B cell (primary cell): Measurements from ENCODE around the gene CHKA. TPM values are rescaled to one million over a fixed set of nuclear protein-coding genes. Genes with fewer than 3 reads are reported as not detected.
A peak's percentile ranks its signal among the peaks of the same experiment; 100 is the strongest.

Source experiments
- ATAC-seq: fragments of 200-7000 bp; cut with Tn5 transposase; one replicate; pipeline ENCODE4 v1.10.0; 2021; ENCODE audit warnings: low read depth, mild to moderate bottlenecking, moderate number of reproducible peaks, moderate library complexity
- CTCF ChIA-PET: fragments of 350-600 bp; sonication (Branson Sonifier 250); formaldehyde crosslinking; loops from one replicate; lab custom pipeline; 2021; ENCODE audit warnings: antibody characterized with exemption, inconsistent platforms; lab: Charles Lee
- POLR2A ChIA-PET: fragments of 350-600 bp; sonication (Branson Sonifier 250); formaldehyde crosslinking; loops from one replicate; lab custom pipeline; 2021; ENCODE audit warnings: antibody characterized with exemption; lab: Charles Lee
- DNase-seq: peaks from one replicate; pipeline ENCODE4 v3.0.0; 2013
- H2AFZ ChIP-seq: 2 replicates; pipeline ENCODE4 v1.6.1; 2012; ENCODE audit warnings: mild to moderate bottlenecking, low read depth, low read length; ENCODE audit not compliant: insufficient read depth, poor library complexity, severe bottlenecking
- H3K27ac ChIP-seq, 2 donors: 1 replicate in 1 of 2; 2 replicates in 1 of 2; pipeline ENCODE4 v1.5.1; 2012 to 2013; ENCODE audit warnings: low read length in 2 of 2, mild to moderate bottlenecking in 2 of 2, moderate library complexity in 1 of 2
- H3K27me3 ChIP-seq, 4 experiments: fragments of 200-600 bp in 1 of 4; sonication (generic) in 1 of 4; replicated peaks in 1 of 4; 1 replicate in 2 of 4; 2 replicates in 2 of 4; pipeline versions ENCODE4 v1.6.1 to v1.7.0; 2013 to 2016; ENCODE audit warnings: low read length in 3 of 4, mild to moderate bottlenecking in 2 of 4, mixed read lengths in 1 of 4, moderate library complexity in 1 of 4; ENCODE audit not compliant: insufficient read depth in 4 of 4, control insufficient read depth in 3 of 4; ENCODE audit errors: control extremely low read depth in 1 of 4
- H3K36me3 ChIP-seq, 2 experiments: replicated peaks in 1 of 2; 1 replicate in 1 of 2; 2 replicates in 1 of 2; pipeline versions ENCODE4 v1.6.1 to v1.7.1; 2013; ENCODE audit warnings: low read length in 1 of 2; ENCODE audit not compliant: insufficient read depth in 2 of 2, control insufficient read depth in 1 of 2; ENCODE audit errors: control extremely low read depth in 1 of 2, extremely low read depth in 1 of 2
- H3K4me1 ChIP-seq, 2 donors: fragments of 200-600 bp in 1 of 2; sonication (generic) in 1 of 2; 1 replicate in 1 of 2; 2 replicates in 1 of 2; pipeline versions ENCODE4 v1.5.1 to v1.6.1; 2013 to 2017; ENCODE audit warnings: low read length in 2 of 2; ENCODE audit not compliant: control insufficient read depth in 2 of 2, insufficient read depth in 2 of 2
- H3K4me2 ChIP-seq: replicated peaks from 2 replicates; pipeline ENCODE3; 2012; ENCODE audit warnings: mild to moderate bottlenecking, low read depth, low read length; ENCODE audit not compliant: poor library complexity, severe bottlenecking
- H3K4me3 ChIP-seq, 5 experiments: fragments of 200-600 bp in 1 of 5; sonication (generic) in 1 of 5; 1 replicate in 3 of 5; 2 replicates in 2 of 5; pipeline versions ENCODE4 v1.5.1 to v1.7.0; 2011 to 2016; ENCODE audit warnings: low read length in 4 of 5, mild to moderate bottlenecking in 4 of 5, low read depth in 2 of 5, control low read depth in 1 of 5, moderate library complexity in 1 of 5; ENCODE audit not compliant: insufficient read depth in 1 of 5; ENCODE audit errors: control extremely low read depth in 1 of 5, extremely low read depth in 1 of 5
- H3K79me2 ChIP-seq: fragments of 200-600 bp; sonication (generic); one replicate; pipeline ENCODE4 v1.6.0; 2016; ENCODE audit warnings: low read length; ENCODE audit not compliant: control insufficient read depth, insufficient read depth
- H3K9ac ChIP-seq: fragments of 200-600 bp; sonication (generic); 2 replicates; pipeline ENCODE4 v1.6.1; 2017; ENCODE audit warnings: mild to moderate bottlenecking, low read length, moderate library complexity
- H3K9me3 ChIP-seq, 3 donors: one replicate each; pipeline versions ENCODE4 v1.6.1 to v1.7.1; 2013; ENCODE audit warnings: low read length in 2 of 3; ENCODE audit not compliant: control insufficient read depth in 2 of 3, insufficient read depth in 1 of 3; ENCODE audit errors: control extremely low read depth in 1 of 3
- H4K20me1 ChIP-seq: 2 replicates; pipeline ENCODE4 v1.6.0; 2012; ENCODE audit warnings: mild to moderate bottlenecking, low read length; ENCODE audit not compliant: insufficient read depth, control insufficient read depth, poor library complexity, severe bottlenecking
- H3K27ac Mint-ChIP-seq: one replicate; pipeline ENCODE4 v1.8.0; 2021; ENCODE audit warnings: mixed read lengths
- H3K27me3 Mint-ChIP-seq: one replicate; pipeline ENCODE4 v1.8.0; 2021; ENCODE audit warnings: mixed read lengths
- H3K4me1 Mint-ChIP-seq: one replicate; pipeline ENCODE4 v1.8.0; 2021; ENCODE audit warnings: mixed read lengths
- H3K4me3 Mint-ChIP-seq: one replicate; pipeline ENCODE4 v1.8.0; 2021; ENCODE audit warnings: mixed read lengths
- H3K9me3 Mint-ChIP-seq: one replicate; pipeline ENCODE4 v1.8.0; 2022; ENCODE audit warnings: mixed read lengths; ENCODE audit not compliant: insufficient read depth
- CTCF ChIP-seq: fragments of 200-600 bp; IDR thresholded peaks from one replicate; pipeline ENCODE4 v1.8.0; 2022; ENCODE audit warnings: antibody characterized with exemption, mild to moderate bottlenecking
- EZH2 ChIP-seq: IDR thresholded peaks from 2 replicates; pipeline ENCODE4 v1.6.1; 2012; ENCODE audit warnings: borderline replicate concordance, low read depth, mild to moderate bottlenecking, moderate library complexity, low read length; ENCODE audit not compliant: insufficient read depth, poor library complexity, severe bottlenecking
- WGBS: methylation state at CpG from one replicate; pipeline ENCODE4 v1.1.5; 2013; ENCODE audit warnings: missing lambda C conversion rate; ENCODE audit not compliant: insufficient coverage; 5-methylcytosine and 5-hydroxymethylcytosine counted together
- intact Hi-C: fragments of 100-400 bp; cut with micrococcal nuclease; formaldehyde crosslinking; loops from one replicate; pipeline ENCODE4 v1.10.0; 2022
- polyA plus RNA-seq: library from polyadenylated mRNA; depleted of rRNA; stranded (reverse); fragments of >200 nt; gene quantifications from 2 replicates; pipeline ENCODE4 v1.2.3, GENCODE V29; 2012
- total RNA-seq, 2 donors: library from RNA; stranded (reverse); fragments of 120-200 nt in 1 of 2; gene quantifications; 1 replicate in 1 of 2; 2 replicates in 1 of 2; pipeline versions ENCODE4 v1.2.3 to v1.2.4, GENCODE V29; 2013 to 2022

The CHKA gene
- total and polyA plus RNA-seq, 2 donors (not counting 1 experiment from before 2014, with no cell fraction given): 10.6 to 20.6 TPM

- peak overlapping the region; percentile 26 for H3K27ac Mint-ChIP-seq
- TF ChIP-seq EZH2 (no peak), CTCF (no peak)
- no peaks in the 10 kb centered on the region for H3K9me3 Mint-ChIP-seq
- intact Hi-C loops: no loop called here
- no peak overlapping the region for H3K4me3 ChIP-seq
- H3K79me2 ChIP-seq: no peaks in the 10 kb centered on the region
- no peak overlapping the region for H3K4me2 ChIP-seq
- no peaks in the 10 kb centered on the region for H3K27me3 ChIP-seq
- CTCF ChIA-PET: interaction anchor here (1.0 kb wide), 1 partner anchor 191 kb away, joined by 5 read pairs; no protein-coding TSS in a partner anchor
- no peak overlapping the region for H2AFZ ChIP-seq
- H4K20me1 ChIP-seq: no peaks in the 10 kb centered on the region
- 86% methylated on average over 27 of the region's 27 CpGs for WGBS
- H3K36me3 ChIP-seq: no peaks in the 10 kb centered on the region
- DNase-seq (no peak), ATAC-seq (no peak)
- H3K9ac ChIP-seq: no peak overlapping the region
- no peaks in the 10 kb centered on the region for H3K4me1 Mint-ChIP-seq
- POLR2A ChIA-PET: no interaction called here
- no peak overlapping the region for H3K27ac ChIP-seq
- H3K27me3 Mint-ChIP-seq: peaks cover 6% of the 10 kb centered on the region
- H3K9me3 ChIP-seq: no peaks in the 10 kb centered on the region
- no peak overlapping the region for H3K4me3 Mint-ChIP-seq
- H3K4me1 ChIP-seq: no peaks in the 10 kb centered on the region
Measured at GRCh38 chr11:68017980-68018729, 103.0 kb downstream of the CHKA start.
